Stimulated activated naive CD8-positive, alpha-beta T cell treated with anti-CD3 and anti-CD28 coated beads, Interleukin-15, Interleukin-2, amounts not matched to agents 100 ng/mL and 50 ng/mL, for 24 hours (primary cell): ENCODE measurements around the gene TBC1D19.
"Not testable (repeated sequence)": the region's sequence is repeated elsewhere in the genome, so short reads cannot be mapped to it uniquely, and the experiment has no call there.

Experiments used
- H3K27ac Mint-ChIP-seq: one replicate; pipeline ENCODE4 v1.8.0; 2021; ENCODE audit warnings: mild to moderate bottlenecking, mixed read lengths
- H3K27me3 Mint-ChIP-seq: one replicate; pipeline ENCODE4 v1.8.0; 2021; ENCODE audit warnings: mixed read lengths
- H3K36me3 Mint-ChIP-seq: one replicate; pipeline ENCODE4 v1.8.0; 2021; ENCODE audit warnings: low read depth, mixed read lengths
- H3K4me1 Mint-ChIP-seq: one replicate; pipeline ENCODE4 v1.8.0; 2021; ENCODE audit warnings: low read depth, mixed read lengths
- H3K4me3 Mint-ChIP-seq: one replicate; pipeline ENCODE4 v1.8.0; 2021; ENCODE audit warnings: mild to moderate bottlenecking, mixed read lengths
- H3K9me3 Mint-ChIP-seq: one replicate; pipeline ENCODE4 v1.8.0; 2021; ENCODE audit warnings: mixed read lengths

Gene TBC1D19

GRCh38 chr4:26619784-26620183 lies 35.9 kb downstream of the TBC1D19 start:
- no peak overlapping the region for H3K4me3 Mint-ChIP-seq
- peaks cover 16% of the 10 kb centered on the region for H3K36me3 Mint-ChIP-seq
- no peaks in the 10 kb centered on the region for H3K9me3 Mint-ChIP-seq
- H3K4me1 Mint-ChIP-seq, result no peaks in the 10 kb centered on the region
- H3K27me3 Mint-ChIP-seq, result no peaks in the 10 kb centered on the region
- H3K27ac Mint-ChIP-seq, result no peak overlapping the region

GRCh38 chr4:26621366-26621765 lies 37.5 kb downstream of the TBC1D19 start:
- peaks cover 15% of the 10 kb centered on the region for H3K36me3 Mint-ChIP-seq
- H3K4me3 Mint-ChIP-seq, result no peak overlapping the region
- no peaks in the 10 kb centered on the region for H3K27me3 Mint-ChIP-seq
- no peaks in the 10 kb centered on the region for H3K4me1 Mint-ChIP-seq
- no peaks in the 10 kb centered on the region for H3K9me3 Mint-ChIP-seq
- H3K27ac Mint-ChIP-seq, result no peak overlapping the region

GRCh38 chr4:26622913-26623312 lies 39.0 kb downstream of the TBC1D19 start:
- Mint-ChIP-seq H3K4me3 (no peak overlapping the region), H3K4me1 (no peaks in the 10 kb centered on the region), H3K36me3 (peaks cover 18% of the 10 kb centered on the region), H3K9me3 (no peaks in the 10 kb centered on the region), H3K27me3 (no peaks in the 10 kb centered on the region), H3K27ac (no peak overlapping the region)

GRCh38 chr4:26626658-26627057 lies 42.8 kb downstream of the TBC1D19 start:
- not testable (repeated sequence) for H3K4me1 Mint-ChIP-seq, H3K27ac Mint-ChIP-seq, H3K27me3 Mint-ChIP-seq, H3K9me3 Mint-ChIP-seq, H3K4me3 Mint-ChIP-seq
- H3K36me3 Mint-ChIP-seq, result peaks cover 18% of the 10 kb centered on the region

DNA sequence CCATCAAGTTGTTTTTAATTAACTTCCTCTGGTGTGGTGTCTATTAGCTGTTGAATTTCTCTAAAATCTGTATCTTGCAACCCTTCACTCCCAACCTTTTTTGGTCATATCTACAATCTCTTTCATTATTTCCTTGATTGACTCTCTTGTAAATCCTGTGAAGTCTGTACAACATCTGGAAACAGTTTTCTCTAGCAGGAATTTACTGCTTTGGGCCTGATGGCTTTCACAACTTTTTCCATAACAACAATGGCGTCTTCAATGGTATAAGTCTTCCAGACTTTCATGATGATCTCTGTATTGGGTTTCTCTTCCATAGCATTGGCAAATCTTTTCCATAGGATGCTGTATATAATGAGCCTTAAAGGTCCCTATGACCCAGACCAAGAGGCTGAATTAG lies 49.0 kb downstream of the TBC1D19 start:
- peaks cover 11% of the 10 kb centered on the region for H3K36me3 Mint-ChIP-seq
- H3K4me3 Mint-ChIP-seq, result no peak overlapping the region
- H3K27me3 Mint-ChIP-seq, result no peaks in the 10 kb centered on the region
- H3K4me1 Mint-ChIP-seq, result no peaks in the 10 kb centered on the region
- no peaks in the 10 kb centered on the region for H3K9me3 Mint-ChIP-seq
- no peak overlapping the region for H3K27ac Mint-ChIP-seq

GRCh38 chr4:26634237-26634636 lies 50.4 kb downstream of the TBC1D19 start:
- Mint-ChIP-seq H3K36me3 (peaks cover 13% of the 10 kb centered on the region), H3K9me3 (no peaks in the 10 kb centered on the region), H3K4me3 (no peak overlapping the region), H3K4me1 (no peaks in the 10 kb centered on the region), H3K27ac (no peak overlapping the region), H3K27me3 (no peaks in the 10 kb centered on the region)

DNA sequence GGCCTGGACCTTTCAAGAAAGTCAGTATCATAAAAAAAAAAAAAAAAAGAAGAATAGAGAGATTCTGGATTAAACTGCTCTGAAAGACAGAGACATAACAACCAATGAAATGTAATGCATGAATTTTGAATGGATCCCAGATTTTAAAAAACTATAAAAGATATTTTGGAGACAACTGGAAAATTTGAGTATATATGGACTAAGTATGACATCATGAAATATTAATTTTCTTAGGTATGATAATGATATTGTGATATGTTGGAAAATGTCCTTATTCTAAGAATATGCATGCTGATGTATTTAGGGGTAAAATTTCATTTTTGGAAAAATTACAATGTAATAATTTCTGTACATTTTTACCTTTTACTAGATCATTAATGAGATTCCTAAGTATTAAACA lies 52.6 kb downstream of the TBC1D19 start:
- Mint-ChIP-seq H3K36me3 (peaks cover 16% of the 10 kb centered on the region), H3K9me3 (no peaks in the 10 kb centered on the region), H3K27me3 (no peaks in the 10 kb centered on the region), H3K4me3 (no peak overlapping the region), H3K27ac (no peak overlapping the region), H3K4me1 (no peaks in the 10 kb centered on the region)

GRCh38 chr4:26640639-26641038 lies 56.8 kb downstream of the TBC1D19 start:
- peaks cover 32% of the 10 kb centered on the region for H3K36me3 Mint-ChIP-seq
- not testable (repeated sequence) for H3K4me3 Mint-ChIP-seq, H3K4me1 Mint-ChIP-seq, H3K27me3 Mint-ChIP-seq, H3K27ac Mint-ChIP-seq
- peaks cover 15% of the 10 kb centered on the region for H3K9me3 Mint-ChIP-seq

GRCh38 chr4:26647523-26648224 lies 63.8 kb downstream of the TBC1D19 start:
- Mint-ChIP-seq H3K4me1 (no peaks in the 10 kb centered on the region), H3K9me3 (peaks cover 12% of the 10 kb centered on the region), H3K27ac (no peak overlapping the region), H3K36me3 (peaks cover 29% of the 10 kb centered on the region), H3K4me3 (no peak overlapping the region), H3K27me3 (no peaks in the 10 kb centered on the region)

GRCh38 chr4:26648260-26648659 lies 64.4 kb downstream of the TBC1D19 start:
- H3K27me3 Mint-ChIP-seq, result no peaks in the 10 kb centered on the region
- H3K27ac Mint-ChIP-seq, result no peak overlapping the region
- peaks cover 31% of the 10 kb centered on the region for H3K36me3 Mint-ChIP-seq
- H3K4me1 Mint-ChIP-seq, result no peaks in the 10 kb centered on the region
- peaks cover 14% of the 10 kb centered on the region for H3K9me3 Mint-ChIP-seq
- H3K4me3 Mint-ChIP-seq, result no peak overlapping the region

GRCh38 chr4:26660261-26660660 lies 76.4 kb downstream of the TBC1D19 start:
- Mint-ChIP-seq H3K27me3 (no peaks in the 10 kb centered on the region), H3K36me3 (peaks cover 9% of the 10 kb centered on the region), H3K27ac (no peak overlapping the region), H3K4me3 (no peak overlapping the region), H3K4me1 (no peaks in the 10 kb centered on the region), H3K9me3 (no peaks in the 10 kb centered on the region)

GRCh38 chr4:26663888-26664287 lies 80.0 kb downstream of the TBC1D19 start:
- no peaks in the 10 kb centered on the region for H3K4me1 Mint-ChIP-seq
- no peak overlapping the region for H3K27ac Mint-ChIP-seq
- no peak overlapping the region for H3K4me3 Mint-ChIP-seq
- H3K27me3 Mint-ChIP-seq, result no peaks in the 10 kb centered on the region
- H3K9me3 Mint-ChIP-seq, result no peaks in the 10 kb centered on the region
- H3K36me3 Mint-ChIP-seq, result no peaks in the 10 kb centered on the region

- no peak overlapping the region for H3K4me3 Mint-ChIP-seq
- H3K36me3 Mint-ChIP-seq, result peaks cover 11% of the 10 kb centered on the region
- H3K4me1 Mint-ChIP-seq, result no peaks in the 10 kb centered on the region
- H3K27me3 Mint-ChIP-seq, result no peaks in the 10 kb centered on the region
- no peaks in the 10 kb centered on the region for H3K9me3 Mint-ChIP-seq
- H3K27ac Mint-ChIP-seq, result no peak overlapping the region
Measured at GRCh38 chr4:26670903-26671537, 87.1 kb downstream of the TBC1D19 start.

- H3K4me1 Mint-ChIP-seq, H3K4me3 Mint-ChIP-seq, H3K27ac Mint-ChIP-seq, H3K27me3 Mint-ChIP-seq: not testable (repeated sequence)
- peaks cover 41% of the 10 kb centered on the region for H3K36me3 Mint-ChIP-seq
- H3K9me3 Mint-ChIP-seq, result peaks cover 32% of the 10 kb centered on the region
Measured at GRCh38 chr4:26679040-26679695, 95.3 kb downstream of the TBC1D19 start.

GRCh38 chr4:26682436-26682835 lies 98.6 kb downstream of the TBC1D19 start:
- Mint-ChIP-seq H3K27ac (no peak overlapping the region), H3K27me3 (no peaks in the 10 kb centered on the region), H3K9me3 (peaks cover 27% of the 10 kb centered on the region), H3K4me1 (no peaks in the 10 kb centered on the region), H3K4me3 (no peak overlapping the region), H3K36me3 (peaks cover 33% of the 10 kb centered on the region)
